HG03095 (cell line): ENCODE data around the gene SLC2A13.
"Not testable (repeated sequence)": the region's sequence is repeated elsewhere in the genome, so short reads cannot be mapped to it uniquely, and the experiment has no call there.

Experiments used
- ATAC-seq: cut with Tn5 transposase; IDR thresholded peaks from one replicate; pipeline ENCODE4 v1.9.1; 2021; ENCODE audit warnings: moderate library complexity; ENCODE audit not compliant: unreplicated experiment

SLC2A13 gene

DNA sequence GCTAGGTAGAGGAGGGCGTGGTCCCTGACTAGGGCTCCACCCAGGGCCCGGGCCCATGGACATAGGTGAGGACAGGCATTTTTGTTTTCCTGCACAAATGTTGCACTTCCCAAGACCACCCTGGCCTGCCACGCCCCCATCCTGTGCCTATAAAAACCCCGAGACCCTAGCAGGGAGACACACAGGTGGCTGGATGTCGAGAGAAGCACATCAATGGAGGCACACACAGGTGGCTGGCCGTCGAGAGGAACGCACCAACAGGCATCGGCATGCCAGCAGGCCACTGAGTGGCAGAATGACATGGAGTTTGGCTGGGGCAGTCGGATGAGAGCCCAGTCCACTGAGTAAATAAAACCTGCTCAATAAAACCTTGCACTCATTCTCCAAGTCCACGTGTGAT lies 328.4 kb downstream of the SLC2A13 start:
- no peak for ATAC-seq

GRCh38 chr12:39773266-39773665 lies 332.6 kb downstream of the SLC2A13 start:
- ATAC-seq = no peak

DNA sequence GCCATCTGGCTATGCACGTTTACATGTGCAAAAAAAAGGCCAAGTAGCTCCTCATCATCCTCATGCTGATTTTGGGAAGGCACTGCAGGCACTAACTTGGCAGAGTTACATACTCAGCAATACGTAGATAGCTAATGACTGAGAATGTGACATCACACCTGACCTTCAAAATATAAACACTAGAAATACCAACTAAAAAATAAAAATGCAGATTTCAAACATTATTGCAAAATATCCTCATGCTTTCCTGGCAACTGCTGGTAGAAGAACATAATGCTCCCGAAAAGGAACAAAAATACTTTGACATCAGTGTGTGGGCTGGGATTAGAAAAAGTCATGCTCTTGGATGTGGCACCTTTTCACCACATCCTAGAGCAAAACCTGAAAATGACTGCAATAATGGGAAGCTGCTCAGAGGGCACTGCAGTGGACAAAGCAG lies 333.0 kb downstream of the SLC2A13 start:
- no peak for ATAC-seq

- no peak for ATAC-seq
Observed at GRCh38 chr12:39771456-39771855, 334.4 kb downstream of the SLC2A13 start.

- peak; percentile 79 for ATAC-seq
Observed at GRCh38 chr12:39764944-39765560, 340.8 kb downstream of the SLC2A13 start.

DNA sequence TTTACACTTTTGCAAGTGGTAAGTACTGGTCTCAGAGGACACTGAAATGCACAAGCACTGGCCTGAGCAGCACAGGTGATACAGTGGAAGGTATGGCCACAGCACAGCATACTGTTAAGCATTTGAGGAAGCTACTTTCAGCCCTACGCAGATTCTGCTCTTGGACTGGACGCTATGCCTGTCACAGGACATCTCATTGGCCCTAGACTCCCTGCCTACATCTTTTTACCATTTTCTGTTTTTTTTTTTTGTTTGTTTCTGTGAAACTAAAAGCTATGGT lies 342.1 kb downstream of the SLC2A13 start:
- no peak for ATAC-seq

- no peak for ATAC-seq
Observed at GRCh38 chr12:39763071-39763889, 342.6 kb downstream of the SLC2A13 start.

GRCh38 chr12:39755478-39755877 lies 350.4 kb downstream of the SLC2A13 start:
- ATAC-seq = no peak

DNA sequence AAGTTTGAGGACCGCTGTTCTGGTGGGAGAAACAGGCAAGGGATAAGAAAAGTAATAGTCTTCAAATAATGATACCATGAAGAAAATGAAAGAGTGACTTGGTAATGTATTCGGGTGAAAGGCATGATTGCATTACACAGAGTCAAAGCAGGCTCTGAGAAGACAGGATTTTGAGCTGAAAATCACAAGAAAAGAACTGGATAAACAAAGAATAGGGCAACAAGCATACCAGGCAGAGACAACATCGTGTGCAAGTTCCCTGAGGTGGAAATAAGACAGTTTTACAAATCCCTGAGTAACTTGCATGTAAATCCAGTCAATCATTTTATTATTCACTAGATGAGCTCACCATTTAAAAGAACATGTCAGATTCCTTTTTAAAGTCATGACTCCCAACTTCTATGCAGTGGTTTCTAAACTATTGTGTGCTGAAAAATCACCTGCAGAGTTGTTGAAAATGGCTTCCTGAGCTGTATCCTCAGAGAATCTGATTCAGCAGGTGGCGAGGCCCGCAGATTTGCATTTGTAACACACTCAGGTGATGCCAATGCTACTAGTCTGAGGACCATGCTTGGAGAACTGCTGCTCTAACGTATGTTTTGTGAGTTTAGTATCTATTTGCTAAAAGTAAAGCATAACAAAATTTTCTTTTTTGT lies 353.3 kb downstream of the SLC2A13 start:
- no peak for ATAC-seq

- ATAC-seq = not testable (repeated sequence)
Observed at GRCh38 chr12:39746151-39746550, 359.7 kb downstream of the SLC2A13 start.

- no peak for ATAC-seq
Observed at GRCh38 chr12:39743655-39744054, 362.2 kb downstream of the SLC2A13 start.

DNA sequence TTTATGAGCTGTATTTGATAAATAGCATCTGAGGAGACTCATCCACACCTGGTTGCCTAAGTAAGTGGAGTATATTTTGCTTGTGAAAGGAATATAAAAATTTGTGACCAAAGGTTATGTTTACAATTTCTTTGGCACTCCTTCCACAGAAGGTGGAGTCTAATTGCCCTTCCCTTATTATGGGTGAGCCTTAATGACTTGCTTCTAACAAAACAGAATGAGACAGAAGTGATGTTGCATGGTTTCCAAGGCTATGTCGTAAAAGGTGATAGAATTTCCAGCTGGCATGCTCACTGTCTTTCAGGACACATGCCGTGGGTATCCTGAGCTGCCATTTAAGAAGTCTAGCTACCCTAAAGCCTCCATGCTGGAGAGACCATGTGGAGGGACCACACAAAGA lies 369.5 kb downstream of the SLC2A13 start:
- no peak for ATAC-seq

- no peak for ATAC-seq
Observed at GRCh38 chr12:39723831-39724230, 382.1 kb downstream of the SLC2A13 start.

DNA sequence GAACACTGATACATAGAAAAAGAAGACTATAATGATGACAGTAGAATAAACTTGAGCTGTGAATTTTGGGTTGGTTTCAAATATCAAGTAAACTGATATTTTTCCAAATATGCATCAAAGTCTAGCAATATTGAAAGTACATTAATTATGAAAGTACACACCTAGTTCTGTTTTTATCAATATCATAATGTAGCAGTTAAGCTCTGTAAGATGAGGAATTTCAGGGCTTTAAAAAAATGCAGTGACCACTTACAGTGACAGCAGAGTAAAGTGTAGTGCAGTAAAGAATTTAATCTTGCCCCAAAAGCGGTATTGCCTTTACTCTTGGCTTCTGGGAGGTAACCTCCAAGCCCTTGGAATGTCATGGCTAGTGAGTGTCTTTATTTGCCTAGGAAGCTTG lies 383.4 kb downstream of the SLC2A13 start:
- no peak for ATAC-seq

DNA sequence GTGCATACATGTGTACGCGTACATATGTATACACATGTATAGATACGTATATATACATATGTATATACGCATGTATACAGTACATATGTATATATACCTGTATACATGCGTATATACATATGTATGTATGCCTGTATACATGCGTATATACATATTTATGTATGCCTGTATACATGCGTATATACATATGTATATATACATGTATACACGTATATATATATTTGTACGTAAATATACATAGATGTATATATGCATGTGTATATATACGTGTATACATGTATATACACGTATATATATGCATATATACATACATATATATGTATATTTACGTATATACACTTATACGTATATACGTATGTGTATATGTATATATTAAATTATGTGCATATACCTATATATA lies 392.3 kb downstream of the SLC2A13 start:
- ATAC-seq = no peak

GRCh38 chr12:39712334-39712733 lies 393.5 kb downstream of the SLC2A13 start:
- no peak for ATAC-seq
